Prostate gland (tissue), 2 donors: Measurements from ENCODE around the gene BAG1.

ENCODE experiments used
- POLR2A ChIP-seq: fragments of 450-650 bp; IDR thresholded peaks from one replicate; pipeline ENCODE4 v1.6.1; 2016; ENCODE audit warnings: antibody characterized with exemption, mild to moderate bottlenecking
- TF ChIP-seq, protein P1 (sequence below), 4 experiments: fragments of 200-600 bp in 2 of 4; fragments of 450-650 bp in 2 of 4; sonication (generic) in 2 of 4; IDR thresholded peaks; 1 replicate in 3 of 4; 2 replicates in 1 of 4; pipeline ENCODE4 v1.5.1; 2016 to 2019; ENCODE audit warnings: antibody characterized with exemption in 4 of 4, mild to moderate bottlenecking in 2 of 4, moderate library complexity in 2 of 4

DNA sequence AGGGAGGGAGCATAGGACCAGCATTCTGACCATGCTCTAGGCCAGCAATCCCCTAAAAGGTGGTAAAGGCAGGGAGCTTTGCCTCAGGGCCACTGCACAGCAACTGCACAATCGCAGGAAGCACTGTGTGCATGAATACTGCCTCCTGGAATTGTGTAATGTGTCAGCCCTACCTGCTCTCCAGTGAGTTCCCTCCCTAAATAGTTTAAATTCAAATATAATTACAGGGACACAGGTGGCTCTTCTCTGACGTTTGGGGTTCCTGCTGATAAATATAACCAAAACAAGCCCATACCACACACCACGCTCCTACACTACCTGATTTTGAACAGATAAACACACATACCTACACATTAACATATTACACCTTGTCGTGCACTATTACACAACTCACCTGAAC is 9.0 kb downstream of the BAG1 start:
- TF ChIP-seq, protein P1, sequence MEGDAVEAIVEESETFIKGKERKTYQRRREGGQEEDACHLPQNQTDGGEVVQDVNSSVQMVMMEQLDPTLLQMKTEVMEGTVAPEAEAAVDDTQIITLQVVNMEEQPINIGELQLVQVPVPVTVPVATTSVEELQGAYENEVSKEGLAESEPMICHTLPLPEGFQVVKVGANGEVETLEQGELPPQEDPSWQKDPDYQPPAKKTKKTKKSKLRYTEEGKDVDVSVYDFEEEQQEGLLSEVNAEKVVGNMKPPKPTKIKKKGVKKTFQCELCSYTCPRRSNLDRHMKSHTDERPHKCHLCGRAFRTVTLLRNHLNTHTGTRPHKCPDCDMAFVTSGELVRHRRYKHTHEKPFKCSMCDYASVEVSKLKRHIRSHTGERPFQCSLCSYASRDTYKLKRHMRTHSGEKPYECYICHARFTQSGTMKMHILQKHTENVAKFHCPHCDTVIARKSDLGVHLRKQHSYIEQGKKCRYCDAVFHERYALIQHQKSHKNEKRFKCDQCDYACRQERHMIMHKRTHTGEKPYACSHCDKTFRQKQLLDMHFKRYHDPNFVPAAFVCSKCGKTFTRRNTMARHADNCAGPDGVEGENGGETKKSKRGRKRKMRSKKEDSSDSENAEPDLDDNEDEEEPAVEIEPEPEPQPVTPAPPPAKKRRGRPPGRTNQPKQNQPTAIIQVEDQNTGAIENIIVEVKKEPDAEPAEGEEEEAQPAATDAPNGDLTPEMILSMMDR (IDR thresholded peaks at IDR 0.05), result no peak
- no peak for TF ChIP-seq POLR2A
